Measurements from ENCODE around the gene ZBED1.

Gene ZBED1

GRCh38 chrX:2502120-2502667, 1.4 kb upstream of the ZBED1 start:
- no peak overlapping the region for H3K9ac ChIP-seq (ENCODE audit: insufficient read length, low read depth)

GRCh38 chrX:2501559-2502102, 855 bp upstream of the ZBED1 start:
- H3K4me3 ChIP-seq (ENCODE audit: insufficient read length, low read depth): no peak overlapping the region
- H3K9me3 ChIP-seq (ENCODE audit: insufficient read depth, low read length): no peaks in the 10 kb centered on the region
- DNase-seq (ENCODE audit: low read depth, low spot score): no peak
- no peaks in the 10 kb centered on the region for H3K27me3 ChIP-seq (ENCODE audit: insufficient read depth, insufficient read length)
- H3K4me1 ChIP-seq (ENCODE audit: insufficient read depth, insufficient read length): no peaks in the 10 kb centered on the region
- H3K36me3 ChIP-seq (ENCODE audit: insufficient read depth, insufficient read length, low read length): peaks cover 19% of the 10 kb centered on the region
- no peak for TF ChIP-seq SUZ12 (IDR thresholded peaks at IDR 0.05; ENCODE audit: extremely low read depth, insufficient read depth, insufficient read length)
- TF ChIP-seq YY1 (IDR thresholded peaks at IDR 0.05; ENCODE audit: insufficient read depth, insufficient read length): no peak
- TF ChIP-seq ZNF274 (IDR thresholded peaks at IDR 0.05; ENCODE audit: low read depth, low read length): no peak
- peak overlapping the region; percentile 69 for H3K9ac ChIP-seq (ENCODE audit: insufficient read length, low read depth)

More at GRCh38 chrX:2502120-2502667, 1.4 kb upstream of the ZBED1 start:
- H3K4me3 ChIP-seq (ENCODE audit: insufficient read length, low read depth): no peak overlapping the region
- no peaks in the 10 kb centered on the region for H3K27me3 ChIP-seq (ENCODE audit: insufficient read depth, insufficient read length)
- TF ChIP-seq SUZ12 (IDR thresholded peaks at IDR 0.05; ENCODE audit: extremely low read depth, insufficient read depth, insufficient read length) (no peak), YY1 (IDR thresholded peaks at IDR 0.05; ENCODE audit: insufficient read depth, insufficient read length) (no peak), ZNF274 (IDR thresholded peaks at IDR 0.05; ENCODE audit: low read depth, low read length) (no peak)
- no peak for DNase-seq (ENCODE audit: low read depth, low spot score)
- H3K4me1 ChIP-seq (ENCODE audit: insufficient read depth, insufficient read length): no peaks in the 10 kb centered on the region
- no peaks in the 10 kb centered on the region for H3K9me3 ChIP-seq (ENCODE audit: insufficient read depth, low read length)
- peaks cover 14% of the 10 kb centered on the region for H3K36me3 ChIP-seq (ENCODE audit: insufficient read depth, insufficient read length, low read length)

GRCh38 chrX:2500091-2500802, 529 bp downstream of the ZBED1 start:
- no peak for DNase-seq (ENCODE audit: low read depth, low spot score)

GRCh38 chrX:2499507-2499906, 1.3 kb downstream of the ZBED1 start:
- H3K4me3 ChIP-seq (ENCODE audit: insufficient read length, low read depth): peak overlapping the region; percentile 76
- no peaks in the 10 kb centered on the region for H3K27me3 ChIP-seq (ENCODE audit: insufficient read depth, insufficient read length)
- H3K9me3 ChIP-seq (ENCODE audit: insufficient read depth, low read length): no peaks in the 10 kb centered on the region
- H3K36me3 ChIP-seq (ENCODE audit: insufficient read depth, insufficient read length, low read length): peaks cover 32% of the 10 kb centered on the region
- TF ChIP-seq YY1 (IDR thresholded peaks at IDR 0.05; ENCODE audit: insufficient read depth, insufficient read length) (no peak), ZNF274 (IDR thresholded peaks at IDR 0.05; ENCODE audit: low read depth, low read length) (no peak), SUZ12 (IDR thresholded peaks at IDR 0.05; ENCODE audit: extremely low read depth, insufficient read depth, insufficient read length) (no peak)
- DNase-seq (ENCODE audit: low read depth, low spot score): no peak
- H3K4me1 ChIP-seq (ENCODE audit: insufficient read depth, insufficient read length): peaks cover 6% of the 10 kb centered on the region
- peak overlapping the region; percentile 90 for H3K9ac ChIP-seq (ENCODE audit: insufficient read length, low read depth)

More at GRCh38 chrX:2500091-2500802, 529 bp downstream of the ZBED1 start:
- Histone ChIP-seq H3K36me3 (ENCODE audit: insufficient read depth, insufficient read length, low read length) (peaks cover 29% of the 10 kb centered on the region), H3K9ac (ENCODE audit: insufficient read length, low read depth) (peak overlapping the region; percentile 90), H3K4me1 (ENCODE audit: insufficient read depth, insufficient read length) (peaks cover 6% of the 10 kb centered on the region), H3K4me3 (ENCODE audit: insufficient read length, low read depth) (peak overlapping the region; percentile 76), H3K9me3 (ENCODE audit: insufficient read depth, low read length) (no peaks in the 10 kb centered on the region), H3K27me3 (ENCODE audit: insufficient read depth, insufficient read length) (no peaks in the 10 kb centered on the region)
- TF ChIP-seq YY1 (IDR thresholded peaks at IDR 0.05; ENCODE audit: insufficient read depth, insufficient read length) (no peak), SUZ12 (IDR thresholded peaks at IDR 0.05; ENCODE audit: extremely low read depth, insufficient read depth, insufficient read length) (no peak), ZNF274 (IDR thresholded peaks at IDR 0.05; ENCODE audit: low read depth, low read length) (no peak)

GRCh38 chrX:2498781-2499302, 1.9 kb downstream of the ZBED1 start:
- peaks cover 6% of the 10 kb centered on the region for H3K4me1 ChIP-seq (ENCODE audit: insufficient read depth, insufficient read length)
- peak overlapping the region; percentile 76 for H3K4me3 ChIP-seq (ENCODE audit: insufficient read length, low read depth)
- H3K9ac ChIP-seq (ENCODE audit: insufficient read length, low read depth): peak overlapping the region; percentile 90

GRCh38 chrX:2497961-2498780, 2.6 kb downstream of the ZBED1 start:
- Histone ChIP-seq H3K4me1 (ENCODE audit: insufficient read depth, insufficient read length) (peaks cover 6% of the 10 kb centered on the region), H3K9me3 (ENCODE audit: insufficient read depth, low read length) (no peaks in the 10 kb centered on the region), H3K4me3 (ENCODE audit: insufficient read length, low read depth) (peak overlapping the region; percentile 76), H3K27me3 (ENCODE audit: insufficient read depth, insufficient read length) (no peaks in the 10 kb centered on the region), H3K9ac (ENCODE audit: insufficient read length, low read depth) (peak overlapping the region; percentile 14), H3K36me3 (ENCODE audit: insufficient read depth, insufficient read length, low read length) (peaks cover 35% of the 10 kb centered on the region)
- TF ChIP-seq YY1 (IDR thresholded peaks at IDR 0.05; ENCODE audit: insufficient read depth, insufficient read length) (no peak), SUZ12 (IDR thresholded peaks at IDR 0.05; ENCODE audit: extremely low read depth, insufficient read depth, insufficient read length) (no peak), ZNF274 (IDR thresholded peaks at IDR 0.05; ENCODE audit: low read depth, low read length) (no peak)
- DNase-seq (ENCODE audit: low read depth, low spot score): no peak

More at GRCh38 chrX:2498781-2499302, 1.9 kb downstream of the ZBED1 start:
- DNase-seq (ENCODE audit: low read depth, low spot score): no peak
- no peaks in the 10 kb centered on the region for H3K27me3 ChIP-seq (ENCODE audit: insufficient read depth, insufficient read length)
- TF ChIP-seq SUZ12 (IDR thresholded peaks at IDR 0.05; ENCODE audit: extremely low read depth, insufficient read depth, insufficient read length): no peak
- TF ChIP-seq YY1 (IDR thresholded peaks at IDR 0.05; ENCODE audit: insufficient read depth, insufficient read length): no peak
- no peak for TF ChIP-seq ZNF274 (IDR thresholded peaks at IDR 0.05; ENCODE audit: low read depth, low read length)
- no peaks in the 10 kb centered on the region for H3K9me3 ChIP-seq (ENCODE audit: insufficient read depth, low read length)
- peaks cover 32% of the 10 kb centered on the region for H3K36me3 ChIP-seq (ENCODE audit: insufficient read depth, insufficient read length, low read length)
